A673 (cell line): ENCODE data around the gene CNNM2.

Experiments
- CTCF ChIP-seq: fragments of 300-800, 200-600 bp; sonication (generic); conservative IDR thresholded peaks from 2 replicates; pipeline ENCODE4 v1.5.1; 2017; ENCODE audit warnings: low read depth, mild to moderate bottlenecking, antibody characterized with exemption, low read length, moderate library complexity, mixed read lengths
- EZH2 ChIP-seq: fragments of 200-600 bp; sonication (generic); IDR thresholded peaks from 2 replicates; pipeline ENCODE4 v1.6.1; 2017; ENCODE audit warnings: borderline replicate concordance, low read depth, mild to moderate bottlenecking, mixed read lengths, antibody characterized with exemption, low read length; ENCODE audit not compliant: poor library complexity, severe bottlenecking

GRCh38 chr10:103013416-103013815, 95.3 kb downstream of the CNNM2 start:
- TF ChIP-seq CTCF (no peak), EZH2 (no peak)
